C4-2B (cell line): ENCODE measurements around the gene TSPAN31.

Experiments
- H3K27ac ChIP-seq: fragments of 450-650 bp; 2 replicates; pipeline ENCODE4 v1.5.1; 2017
- ZFX ChIP-seq: fragments of 450-650 bp; IDR thresholded peaks from 2 replicates; pipeline ENCODE4 v1.6.1; 2017
- TF ChIP-seq, protein P1 (sequence below): fragments of 450-650 bp; conservative IDR thresholded peaks from 2 replicates; pipeline ENCODE4 v1.5.1; 2017; ENCODE audit warnings: mild to moderate bottlenecking

The TSPAN31 gene, protein sequence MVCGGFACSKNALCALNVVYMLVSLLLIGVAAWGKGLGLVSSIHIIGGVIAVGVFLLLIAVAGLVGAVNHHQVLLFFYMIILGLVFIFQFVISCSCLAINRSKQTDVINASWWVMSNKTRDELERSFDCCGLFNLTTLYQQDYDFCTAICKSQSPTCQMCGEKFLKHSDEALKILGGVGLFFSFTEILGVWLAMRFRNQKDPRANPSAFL

DNA sequence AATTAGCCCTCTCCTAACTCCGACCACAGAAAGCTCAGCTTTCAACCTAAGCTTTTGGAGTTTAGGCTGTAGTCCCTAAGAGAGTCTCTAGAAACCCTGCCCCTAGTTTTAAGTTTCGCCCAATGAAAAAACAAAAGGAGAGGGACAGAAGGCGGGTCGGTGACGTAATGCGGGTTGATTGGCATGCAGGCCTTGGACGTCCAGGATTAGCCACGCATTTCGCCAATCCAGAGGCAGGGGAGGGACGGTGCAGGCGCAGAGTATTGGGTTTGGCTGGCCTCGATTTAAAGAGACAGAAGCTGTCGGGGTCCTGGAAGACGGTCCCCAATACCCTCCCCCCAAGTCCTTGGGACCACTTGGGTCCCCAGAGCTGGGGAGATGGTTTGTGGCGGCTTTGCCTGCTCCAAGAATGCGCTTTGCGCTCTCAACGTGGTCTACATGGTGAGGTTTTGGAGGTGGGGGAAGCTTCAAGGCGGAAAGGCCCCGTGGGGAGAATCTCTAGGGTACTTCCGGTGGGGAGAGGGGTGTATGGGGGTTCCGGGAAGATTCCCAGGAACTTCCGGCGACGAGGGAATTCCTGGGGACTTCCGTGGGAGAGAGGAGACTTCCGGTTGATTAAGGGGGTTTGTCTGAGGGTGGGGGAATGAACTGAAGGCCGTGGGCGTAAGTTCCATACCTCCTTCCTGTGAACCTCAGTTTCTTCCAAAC, at the start of gene TSPAN31:
TSS of gene TSPAN31 (plus strand) at position 263 of the 708 bp plus-strand sequence. CDS start at position 379, 116 bp downstream.
- TF ChIP-seq, protein P1, sequence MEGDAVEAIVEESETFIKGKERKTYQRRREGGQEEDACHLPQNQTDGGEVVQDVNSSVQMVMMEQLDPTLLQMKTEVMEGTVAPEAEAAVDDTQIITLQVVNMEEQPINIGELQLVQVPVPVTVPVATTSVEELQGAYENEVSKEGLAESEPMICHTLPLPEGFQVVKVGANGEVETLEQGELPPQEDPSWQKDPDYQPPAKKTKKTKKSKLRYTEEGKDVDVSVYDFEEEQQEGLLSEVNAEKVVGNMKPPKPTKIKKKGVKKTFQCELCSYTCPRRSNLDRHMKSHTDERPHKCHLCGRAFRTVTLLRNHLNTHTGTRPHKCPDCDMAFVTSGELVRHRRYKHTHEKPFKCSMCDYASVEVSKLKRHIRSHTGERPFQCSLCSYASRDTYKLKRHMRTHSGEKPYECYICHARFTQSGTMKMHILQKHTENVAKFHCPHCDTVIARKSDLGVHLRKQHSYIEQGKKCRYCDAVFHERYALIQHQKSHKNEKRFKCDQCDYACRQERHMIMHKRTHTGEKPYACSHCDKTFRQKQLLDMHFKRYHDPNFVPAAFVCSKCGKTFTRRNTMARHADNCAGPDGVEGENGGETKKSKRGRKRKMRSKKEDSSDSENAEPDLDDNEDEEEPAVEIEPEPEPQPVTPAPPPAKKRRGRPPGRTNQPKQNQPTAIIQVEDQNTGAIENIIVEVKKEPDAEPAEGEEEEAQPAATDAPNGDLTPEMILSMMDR = no peak
- no peak for TF ChIP-seq ZFX
- peak within 1 kb of the TSS; percentile 70 for H3K27ac ChIP-seq

- TF ChIP-seq, protein P1 = no peak
- TF ChIP-seq ZFX = no peak
These were observed 48.9 kb upstream of the TSPAN31 start for GRCh38 chr12:57695770-57696432.

GRCh38 chr12:57697076-57697475, 47.8 kb upstream of the TSPAN31 start:
- H3K27ac ChIP-seq = no peak overlapping the region
- TF ChIP-seq, protein P1 = no peak
- no peak for TF ChIP-seq ZFX

More at GRCh38 chr12:57695770-57696432, 48.9 kb upstream of the TSPAN31 start:
- no peak overlapping the region for H3K27ac ChIP-seq

DNA sequence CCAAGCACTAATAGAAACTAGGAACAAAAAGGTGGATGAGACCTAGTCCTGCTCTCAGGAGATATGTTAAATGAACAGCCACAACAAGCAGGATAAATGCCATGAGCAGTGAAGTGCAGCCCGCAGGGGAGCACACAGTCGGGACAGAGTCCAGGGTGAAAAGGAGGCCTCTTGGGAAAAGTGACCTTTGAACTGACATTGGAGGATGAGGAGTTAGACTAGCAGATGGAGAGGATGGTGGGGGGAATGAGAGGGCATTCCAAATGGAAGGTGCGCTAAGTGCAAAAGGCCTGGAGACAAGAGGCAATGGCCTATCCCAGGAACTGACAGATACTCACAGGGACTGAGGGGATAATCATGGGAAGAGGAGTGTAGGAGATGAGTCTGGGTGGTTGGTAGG, 46.4 kb upstream of the TSPAN31 start:
- H3K27ac ChIP-seq = no peak overlapping the region
- TF ChIP-seq, protein P1 = no peak
- no peak for TF ChIP-seq ZFX

- TF ChIP-seq, protein P1 = no peak
- TF ChIP-seq ZFX = no peak
- H3K27ac ChIP-seq = no peak overlapping the region
These were observed 44.5 kb upstream of the TSPAN31 start for GRCh38 chr12:57700317-57700716.

DNA sequence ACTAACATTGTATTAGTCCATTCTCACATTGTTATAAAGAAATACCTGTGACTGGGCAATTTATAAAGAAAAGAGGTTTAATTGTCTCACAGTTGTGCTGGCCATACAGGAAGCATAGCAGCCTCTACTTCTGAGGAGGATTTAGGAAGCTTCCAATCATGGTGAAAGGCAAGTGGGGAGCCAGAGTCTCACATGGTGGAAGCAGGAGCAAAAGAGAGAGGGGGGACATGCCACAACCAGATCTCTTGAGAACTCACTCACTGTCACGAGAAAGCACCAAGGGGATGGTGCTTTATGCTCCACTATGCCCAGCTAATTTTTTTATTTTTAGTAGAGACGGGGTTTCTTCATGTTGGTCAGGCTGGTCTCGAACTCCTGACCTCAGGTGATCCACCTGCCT, 37.6 kb upstream of the TSPAN31 start:
- H3K27ac ChIP-seq = no peak overlapping the region
- TF ChIP-seq ZFX = no peak
- TF ChIP-seq, protein P1 = no peak

- TF ChIP-seq ZFX = no peak
- TF ChIP-seq, protein P1 = no peak
- no peak overlapping the region for H3K27ac ChIP-seq
These were observed 36.5 kb upstream of the TSPAN31 start for GRCh38 chr12:57708296-57708695.
